Mesenchymal stem cell (in vitro differentiated cells and primary cell): ENCODE measurements around the gene TLL1.

Experiments used
- DNase-seq: peaks from one replicate; pipeline ENCODE4 v3.0.0-alpha.2; 2013
- H2AFZ ChIP-seq: one replicate; pipeline ENCODE4 v1.6.1; 2013; ENCODE audit warnings: low read depth, mild to moderate bottlenecking, control low read depth, inconsistent platforms, low read length, moderate library complexity
- H2AK5ac ChIP-seq: 2 replicates; pipeline ENCODE4 v1.6.1; 2013; ENCODE audit warnings: low read length, moderate library complexity, mild to moderate bottlenecking, inconsistent platforms; ENCODE audit not compliant: severe bottlenecking
- H2BK120ac ChIP-seq: one replicate; pipeline ENCODE4 v1.6.1; 2013; ENCODE audit warnings: low read depth, mild to moderate bottlenecking, inconsistent platforms, low read length, moderate library complexity
- H2BK12ac ChIP-seq, 2 experiments: one replicate each; pipeline ENCODE4 v1.6.1; 2013; ENCODE audit warnings: inconsistent platforms in 2 of 2, low read length in 2 of 2, mild to moderate bottlenecking in 2 of 2, moderate library complexity in 2 of 2, control low read depth in 1 of 2
- H2BK15ac ChIP-seq: one replicate; pipeline ENCODE4 v1.6.1; 2013; ENCODE audit warnings: mild to moderate bottlenecking, low read depth, inconsistent platforms; ENCODE audit not compliant: poor library complexity, severe bottlenecking
- H2BK5ac ChIP-seq: 2 replicates; pipeline ENCODE4 v1.6.1; 2013; ENCODE audit warnings: low read depth, mild to moderate bottlenecking, low read length, control low read depth, inconsistent platforms; ENCODE audit not compliant: poor library complexity, severe bottlenecking
- H3K14ac ChIP-seq, 2 experiments: one replicate each; pipeline ENCODE4 v1.6.1; 2013; ENCODE audit warnings: inconsistent platforms in 2 of 2, low read length in 2 of 2, control low read depth in 1 of 2, mild to moderate bottlenecking in 1 of 2, moderate library complexity in 1 of 2
- H3K18ac ChIP-seq, 2 experiments: one replicate each; pipeline ENCODE4 v1.6.1; 2013; ENCODE audit warnings: inconsistent platforms in 2 of 2, low read length in 2 of 2, control low read depth in 1 of 2, low read depth in 1 of 2, mild to moderate bottlenecking in 1 of 2
- H3K23ac ChIP-seq, 2 experiments: one replicate each; pipeline ENCODE4 v1.6.1; 2013; ENCODE audit warnings: inconsistent platforms in 2 of 2, low read length in 2 of 2, mild to moderate bottlenecking in 2 of 2, moderate library complexity in 2 of 2, control low read depth in 1 of 2
- H3K27ac ChIP-seq: 2 replicates; pipeline ENCODE4 v1.5.1; 2013; ENCODE audit warnings: mild to moderate bottlenecking, moderate library complexity, low read length, control low read depth, inconsistent platforms; ENCODE audit not compliant: poor library complexity, severe bottlenecking
- H3K27me3 ChIP-seq, 2 experiments: 2 replicates each; pipeline versions ENCODE4 v1.6.1 to v1.7.0; 2013; ENCODE audit warnings: low read length in 2 of 2, mild to moderate bottlenecking in 2 of 2, moderate library complexity in 2 of 2, control low read depth in 1 of 2, inconsistent platforms in 1 of 2; ENCODE audit not compliant: control insufficient read depth in 1 of 2, insufficient read depth in 1 of 2
- H3K36me3 ChIP-seq, 2 experiments: 2 replicates each; pipeline versions ENCODE4 v1.6.1 to v1.7.0; 2013; ENCODE audit warnings: low read length in 2 of 2, control low read depth in 1 of 2, inconsistent platforms in 1 of 2, low read depth in 1 of 2, mild to moderate bottlenecking in 1 of 2; ENCODE audit not compliant: insufficient read depth in 2 of 2, control insufficient read depth in 1 of 2
- H3K4ac ChIP-seq, 2 experiments: one replicate each; pipeline ENCODE4 v1.6.1; 2013; ENCODE audit warnings: inconsistent platforms in 2 of 2, low read length in 2 of 2, mild to moderate bottlenecking in 2 of 2, moderate library complexity in 2 of 2, control low read depth in 1 of 2, low read depth in 1 of 2
- H3K4me1 ChIP-seq: 2 replicates; pipeline ENCODE4 v1.6.1; 2013; ENCODE audit warnings: low read depth, low read length, control low read depth; ENCODE audit not compliant: control insufficient read depth, insufficient read depth
- H3K4me2 ChIP-seq: 2 replicates; pipeline ENCODE4 v1.6.1; 2013; ENCODE audit warnings: low read length, mild to moderate bottlenecking, inconsistent platforms; ENCODE audit not compliant: poor library complexity, severe bottlenecking
- H3K4me3 ChIP-seq, 2 experiments: 2 replicates each; pipeline versions ENCODE4 v1.5.1 to v1.7.0; 2013; ENCODE audit warnings: low read length in 2 of 2, mild to moderate bottlenecking in 2 of 2, control low read depth in 1 of 2, low read depth in 1 of 2; ENCODE audit not compliant: insufficient read depth in 1 of 2
- H3K79me1 ChIP-seq: replicated peaks from 2 replicates; pipeline ENCODE4 v1.6.1; 2013; ENCODE audit warnings: mild to moderate bottlenecking, control low read depth, low read length, inconsistent platforms; ENCODE audit not compliant: poor library complexity, severe bottlenecking
- H3K9ac ChIP-seq: 2 replicates; pipeline ENCODE4 v1.7.0; 2013; ENCODE audit warnings: mild to moderate bottlenecking, low read length, moderate library complexity
- H3K9me3 ChIP-seq: 2 replicates; pipeline ENCODE4 v1.7.0; 2013; ENCODE audit warnings: mild to moderate bottlenecking, low read length; ENCODE audit not compliant: control insufficient read depth
- H4K8ac ChIP-seq: one replicate; pipeline ENCODE4 v1.6.1; 2013; ENCODE audit warnings: inconsistent platforms, mild to moderate bottlenecking, low read length, moderate library complexity
- H4K91ac ChIP-seq: one replicate; pipeline ENCODE4 v1.6.1; 2013; ENCODE audit warnings: mild to moderate bottlenecking, low read length, inconsistent platforms
- WGBS: methylation state at CpG from one replicate; pipeline ENCODE4 v1.1.7; 2013; ENCODE audit warnings: mixed read lengths; 5-methylcytosine and 5-hydroxymethylcytosine counted together

TLL1 gene

GRCh38 chr4:165834116-165834515, 38.9 kb upstream of the TLL1 start:
- Histone ChIP-seq H3K23ac (no peak overlapping the region), H3K9me3 (no peaks in the 10 kb centered on the region), H2BK12ac (no peak overlapping the region), H3K27ac (no peak overlapping the region), H2AFZ (no peak overlapping the region), H4K8ac (no peak overlapping the region), H2AK5ac (no peak overlapping the region), H3K9ac (no peak overlapping the region), H3K4me2 (no peak overlapping the region), H3K36me3 (no peaks in the 10 kb centered on the region), H2BK5ac (no peak overlapping the region), H3K18ac (no peak overlapping the region), H3K79me1 (no peaks in the 10 kb centered on the region), H2BK120ac (no peak overlapping the region), H4K91ac (no peak overlapping the region), H3K4ac (no peak overlapping the region), H2BK15ac (no peak overlapping the region), H3K4me3 (no peak overlapping the region), H3K14ac (no peak overlapping the region), H3K27me3 (no peaks in the 10 kb centered on the region), H3K4me1 (no peaks in the 10 kb centered on the region)
- DNase-seq = no peak
- 100% methylated on average over 1 of the region's 2 CpGs for WGBS

- Histone ChIP-seq H3K4me1 (no peaks in the 10 kb centered on the region), H3K18ac (no peak overlapping the region), H2AFZ (no peak overlapping the region), H2BK12ac (no peak overlapping the region), H3K4me3 (no peak overlapping the region), H4K91ac (no peak overlapping the region), H3K14ac (no peak overlapping the region), H2BK15ac (no peak overlapping the region), H4K8ac (no peak overlapping the region), H3K27ac (no peak overlapping the region), H3K9me3 (no peaks in the 10 kb centered on the region), H2AK5ac (no peak overlapping the region), H3K27me3 (no peaks in the 10 kb centered on the region), H3K4me2 (no peak overlapping the region), H3K36me3 (no peaks in the 10 kb centered on the region), H3K9ac (no peak overlapping the region), H2BK120ac (no peak overlapping the region), H3K4ac (no peak overlapping the region), H2BK5ac (no peak overlapping the region), H3K23ac (no peak overlapping the region), H3K79me1 (no peaks in the 10 kb centered on the region)
- no peak for DNase-seq
- no CpG with 5 or more reads among the region's 1 CpG for WGBS
These were observed 34.5 kb upstream of the TLL1 start for GRCh38 chr4:165838575-165838974.

GRCh38 chr4:165839615-165840333, 33.3 kb upstream of the TLL1 start:
- H4K8ac ChIP-seq = no peak overlapping the region
- H3K27ac ChIP-seq = no peak overlapping the region
- 49% methylated on average over 2 of the region's 5 CpGs for WGBS
- no peak overlapping the region for H2BK12ac ChIP-seq
- no peak overlapping the region for H3K14ac ChIP-seq
- no peaks in the 10 kb centered on the region for H3K4me1 ChIP-seq
- H2BK120ac ChIP-seq = no peak overlapping the region
- no peak overlapping the region for H2AK5ac ChIP-seq
- no peak overlapping the region for H3K9ac ChIP-seq
- H3K4me2 ChIP-seq = no peak overlapping the region
- no peak overlapping the region for H3K4ac ChIP-seq
- H3K18ac ChIP-seq = no peak overlapping the region
- no peak overlapping the region for H2BK15ac ChIP-seq
- DNase-seq = no peak
- H3K79me1 ChIP-seq = no peaks in the 10 kb centered on the region
- no peaks in the 10 kb centered on the region for H3K9me3 ChIP-seq
- H3K4me3 ChIP-seq = no peak overlapping the region
- no peaks in the 10 kb centered on the region for H3K27me3 ChIP-seq
- H3K23ac ChIP-seq = no peak overlapping the region
- no peaks in the 10 kb centered on the region for H3K36me3 ChIP-seq
- H2BK5ac ChIP-seq = no peak overlapping the region
- no peak overlapping the region for H2AFZ ChIP-seq
- H4K91ac ChIP-seq = no peak overlapping the region

GRCh38 chr4:165842684-165843083, 30.4 kb upstream of the TLL1 start:
- Histone ChIP-seq H2BK120ac (no peak overlapping the region), H2BK5ac (no peak overlapping the region), H3K14ac (no peak overlapping the region), H3K27ac (no peak overlapping the region), H3K4me1 (no peaks in the 10 kb centered on the region), H2AK5ac (no peak overlapping the region), H2AFZ (no peak overlapping the region), H4K91ac (no peak overlapping the region), H3K23ac (no peak overlapping the region), H3K4me2 (no peak overlapping the region), H3K18ac (no peak overlapping the region), H3K9me3 (no peaks in the 10 kb centered on the region), H3K36me3 (no peaks in the 10 kb centered on the region), H4K8ac (no peak overlapping the region), H3K9ac (no peak overlapping the region), H2BK12ac (no peak overlapping the region), H3K4ac (no peak overlapping the region), H3K79me1 (no peaks in the 10 kb centered on the region), H3K27me3 (no peaks in the 10 kb centered on the region), H2BK15ac (no peak overlapping the region), H3K4me3 (no peak overlapping the region)
- DNase-seq = no peak
